H1 (cell line): ENCODE data around the gene TRIM60. TPM values are rescaled to one million over a fixed set of nuclear protein-coding genes. Genes with fewer than 3 reads are reported as not detected.

ENCODE experiments used
- EGR1 ChIP-seq: IDR thresholded peaks from 2 replicates; pipeline ENCODE4 v1.6.1; 2011; ENCODE audit warnings: low read depth, low read length, borderline replicate concordance
- EZH2 ChIP-seq: fragments of 200-600 bp; sonication (generic); IDR thresholded peaks from 2 replicates; pipeline ENCODE4 v1.7.1; 2012; ENCODE audit warnings: low read depth, mild to moderate bottlenecking, moderate library complexity, low read length, inconsistent platforms; ENCODE audit not compliant: severe bottlenecking
- SP4 ChIP-seq: IDR thresholded peaks from 2 replicates; pipeline ENCODE4 v1.6.1; 2012; ENCODE audit warnings: low read length, inconsistent platforms
- polyA plus RNA-seq, 7 experiments: library from polyadenylated mRNA; depleted of rRNA in 3 of 7; stranded (reverse) in 5 of 7; unstranded in 2 of 7; fragments of >200 nt in 5 of 7; fragments of 200-250 nt in 2 of 7; gene quantifications; 1 replicate in 5 of 7; 2 replicates in 1 of 7; 4 replicates in 1 of 7; pipeline versions ENCODE4 v1.2.1 to v1.2.3, GENCODE V29; 2011 to 2013; ENCODE audit warnings: missing spikeins in 2 of 7, mixed read lengths in 2 of 7
- total RNA-seq: library from RNA; stranded (reverse); fragmentation: NEBNext Ultra II Directional; extraction: Animal tissue kit (Norgen Biotek cat#: 25700); gene quantifications from 2 replicates; pipeline ENCODE4 v1.2.1, GENCODE V29; 2021
- TF ChIP-seq, protein P1 (sequence below): IDR thresholded peaks from 2 replicates; pipeline ENCODE4 v1.6.1; 2011; ENCODE audit warnings: low read depth, mild to moderate bottlenecking, low read length; ENCODE audit not compliant: insufficient read depth
- TF ChIP-seq, protein P2 (sequence below): IDR thresholded peaks from 2 replicates; pipeline ENCODE4 v1.6.1; 2012; ENCODE audit warnings: inconsistent platforms

TRIM60 gene
- total and polyA plus RNA-seq, 2 of the 8 experiments (the other 6 are each of a cell fraction or from before 2014, with no cell fraction given) = not detected

DNA sequence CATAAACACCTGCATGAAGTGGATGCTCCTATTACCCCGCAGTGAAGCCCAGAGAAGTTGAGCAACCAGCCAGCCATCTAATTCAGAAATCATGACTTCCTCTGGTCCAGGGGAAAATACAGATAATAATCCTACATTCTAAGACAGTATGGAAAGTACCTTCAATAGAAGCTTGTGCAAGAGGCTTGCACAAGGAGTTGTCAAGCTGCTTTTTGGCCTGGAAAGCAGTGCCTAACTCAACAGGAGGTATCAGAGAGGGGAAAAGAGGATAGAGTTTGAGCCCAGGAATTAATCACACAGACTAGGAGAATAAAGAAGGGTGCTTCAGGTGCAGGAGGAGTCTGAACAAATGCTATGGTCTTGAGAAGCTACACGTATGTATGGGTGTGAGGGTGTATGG, 54.1 kb downstream of the TRIM60 start (continued):
- TF ChIP-seq, protein P1, sequence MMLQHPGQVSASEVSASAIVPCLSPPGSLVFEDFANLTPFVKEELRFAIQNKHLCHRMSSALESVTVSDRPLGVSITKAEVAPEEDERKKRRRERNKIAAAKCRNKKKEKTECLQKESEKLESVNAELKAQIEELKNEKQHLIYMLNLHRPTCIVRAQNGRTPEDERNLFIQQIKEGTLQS = no peak
- TF ChIP-seq SP4 = no peak
- TF ChIP-seq EGR1 = no peak
- TF ChIP-seq EZH2 = no peak
- TF ChIP-seq, protein P2, sequence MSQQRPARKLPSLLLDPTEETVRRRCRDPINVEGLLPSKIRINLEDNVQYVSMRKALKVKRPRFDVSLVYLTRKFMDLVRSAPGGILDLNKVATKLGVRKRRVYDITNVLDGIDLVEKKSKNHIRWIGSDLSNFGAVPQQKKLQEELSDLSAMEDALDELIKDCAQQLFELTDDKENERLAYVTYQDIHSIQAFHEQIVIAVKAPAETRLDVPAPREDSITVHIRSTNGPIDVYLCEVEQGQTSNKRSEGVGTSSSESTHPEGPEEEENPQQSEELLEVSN = no peak
